HG03066 (cell line): ENCODE data around the gene ATP6V0E1.

Source experiments
- ATAC-seq: cut with Tn5 transposase; IDR thresholded peaks from one replicate; pipeline ENCODE4 v1.9.1; 2021; ENCODE audit warnings: low read depth; ENCODE audit not compliant: unreplicated experiment

Gene ATP6V0E1

DNA sequence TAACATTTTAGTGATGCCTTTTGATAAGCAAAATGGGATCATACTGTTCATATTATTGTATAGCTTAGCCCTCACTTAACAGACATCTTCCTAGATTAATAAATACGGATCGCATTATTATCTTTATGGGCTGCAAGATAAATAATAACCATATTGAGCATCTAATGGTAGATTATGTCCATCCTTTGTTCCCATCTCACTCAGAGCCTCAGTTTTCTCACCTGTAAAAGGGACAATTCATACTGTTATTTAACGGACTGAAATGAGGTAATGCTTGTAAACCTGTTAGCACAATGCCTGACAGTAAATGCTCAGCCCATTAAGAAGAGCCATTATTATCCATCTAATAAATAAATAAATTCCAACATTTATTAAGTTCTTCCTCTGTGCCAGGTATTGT, 27.3 kb upstream of the ATP6V0E1 start:
- no peak for ATAC-seq

DNA sequence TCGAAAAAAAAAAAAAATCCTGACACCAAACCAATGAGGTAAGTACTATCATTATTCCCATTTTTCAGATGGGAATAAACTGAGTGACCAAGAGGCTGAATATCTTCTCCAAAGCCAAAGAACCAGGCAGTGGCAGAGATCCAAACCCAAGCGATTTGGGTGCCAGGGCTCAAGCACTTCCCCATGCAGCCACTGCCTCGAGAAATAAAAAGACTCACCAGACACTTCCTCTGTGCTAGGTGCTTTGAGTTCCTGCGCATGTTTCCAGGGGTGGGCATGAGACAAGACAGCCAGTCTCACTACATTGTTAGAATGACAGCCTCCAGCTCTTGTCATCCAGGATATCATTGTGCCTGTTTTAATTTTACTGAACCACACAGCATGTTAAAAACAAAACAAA, 26.6 kb upstream of the ATP6V0E1 start:
- no peak for ATAC-seq

DNA sequence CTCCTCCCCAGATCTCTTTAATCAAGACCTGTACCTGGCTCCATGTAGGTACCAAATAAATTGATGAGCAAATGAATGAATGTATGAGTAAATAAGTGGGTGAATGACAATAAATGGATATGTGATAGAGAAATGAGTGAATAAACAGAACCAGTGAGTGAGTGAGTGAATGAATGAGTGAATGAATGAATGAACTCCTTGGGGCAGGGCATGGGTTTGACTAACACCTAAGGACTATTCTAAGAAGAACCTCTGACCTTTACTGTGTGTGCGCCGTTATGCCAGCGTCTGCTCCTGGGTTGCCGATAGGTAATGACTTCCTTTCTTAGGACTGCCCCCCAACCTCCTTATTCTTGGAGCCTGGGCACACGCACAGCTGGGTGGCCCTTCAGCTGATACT, 26.1 kb upstream of the ATP6V0E1 start:
- no peak for ATAC-seq

DNA sequence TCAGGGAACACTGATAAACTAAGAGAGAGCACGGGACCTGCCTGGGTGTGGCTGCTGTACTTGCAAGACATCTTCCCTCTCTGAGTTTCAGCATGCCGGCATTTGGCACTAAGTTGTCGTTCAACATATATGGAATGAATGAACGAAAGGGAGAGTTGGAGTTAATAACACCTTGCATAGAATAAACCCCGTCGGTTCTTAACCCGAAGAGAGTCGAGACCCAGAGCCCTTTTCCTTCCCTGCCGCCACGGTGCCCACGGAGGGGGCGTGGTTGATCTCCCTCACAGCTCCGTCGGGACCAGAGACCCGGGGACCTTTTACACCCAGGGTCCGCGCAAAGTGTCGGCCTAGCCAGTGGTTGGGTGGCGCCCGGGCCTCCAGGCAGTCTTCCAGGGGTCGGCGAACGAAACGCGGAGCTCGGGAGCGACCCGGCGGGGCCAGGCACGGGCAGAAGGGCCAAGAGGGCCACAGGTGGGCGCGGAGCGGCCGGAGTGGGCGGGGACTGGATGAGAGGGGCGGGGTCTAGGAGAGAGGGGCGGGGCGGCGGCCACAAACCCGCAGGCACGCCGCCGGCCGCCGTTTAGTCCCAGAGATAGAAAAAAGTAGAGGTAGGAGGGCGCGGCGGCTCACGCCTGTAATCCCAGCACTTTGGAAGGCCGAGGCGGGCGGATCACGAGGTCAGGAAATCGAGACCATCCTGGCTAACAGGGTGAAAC, 25.1 kb upstream of the ATP6V0E1 start:
- ATAC-seq = peak; percentile 67

DNA sequence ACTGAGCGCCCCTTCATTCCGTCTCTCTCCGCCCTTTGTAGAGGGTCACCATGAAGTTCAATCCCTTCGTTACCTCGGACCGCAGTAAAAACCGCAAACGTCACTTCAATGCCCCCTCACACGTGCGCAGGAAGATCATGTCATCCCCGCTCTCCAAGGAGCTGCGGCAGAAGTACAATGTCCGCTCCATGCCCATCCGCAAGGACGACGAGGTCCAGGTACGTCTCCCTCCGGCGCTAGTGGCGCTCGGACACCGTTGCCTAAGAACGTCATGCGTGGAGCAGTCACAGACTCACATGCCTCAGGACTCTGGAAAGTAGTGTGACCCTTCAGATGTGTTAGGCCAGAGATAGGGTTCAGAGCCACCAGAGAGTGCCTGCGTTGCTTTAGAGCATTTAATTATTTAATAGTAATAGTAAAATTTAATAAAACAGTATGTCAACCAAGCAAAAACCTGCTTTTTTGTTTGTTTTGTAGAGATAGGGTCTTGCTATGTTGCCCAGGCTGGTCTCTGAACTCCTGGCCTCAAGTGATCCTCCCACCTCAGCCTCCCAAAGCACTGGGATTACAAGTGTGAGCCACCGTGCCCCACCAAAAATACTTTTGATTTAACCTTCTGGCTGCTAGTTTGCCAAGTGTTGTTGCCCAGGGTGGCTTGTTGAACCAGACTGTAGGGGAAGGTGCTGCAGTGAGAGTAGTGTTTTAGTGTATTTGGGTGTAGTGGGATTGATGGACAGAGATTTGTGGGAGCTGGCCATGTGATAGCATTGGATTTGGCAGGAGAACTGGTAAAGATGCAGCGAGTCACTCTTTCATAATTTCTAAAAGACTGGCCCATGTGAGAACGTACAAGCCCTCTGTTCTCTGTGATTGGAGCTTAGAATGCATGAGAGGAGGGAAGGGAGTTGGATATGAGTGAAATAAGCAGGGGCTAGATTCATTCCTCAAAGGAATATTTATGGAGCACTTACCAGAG, 23.5 kb upstream of the ATP6V0E1 start:
- no peak for ATAC-seq

DNA sequence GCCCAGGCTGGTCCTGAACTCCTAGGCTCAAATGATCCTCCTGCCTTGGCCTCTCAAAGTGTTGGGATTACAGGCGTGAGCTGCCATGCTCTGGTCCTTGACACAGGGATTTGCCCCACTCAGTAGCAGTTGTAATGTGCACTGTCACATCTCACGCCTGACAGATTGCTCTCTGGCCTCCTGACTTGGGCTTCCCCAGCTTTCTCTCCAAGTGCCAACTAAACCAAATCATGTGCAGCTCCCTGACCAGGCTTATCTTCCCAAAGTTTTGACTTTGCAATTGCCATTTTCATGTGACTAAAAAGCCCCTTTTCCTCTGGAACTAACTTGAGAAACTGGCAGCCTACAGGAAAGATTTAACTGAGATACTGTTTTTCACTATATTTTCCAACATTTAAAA, 13.7 kb upstream of the ATP6V0E1 start:
- no peak for ATAC-seq

DNA sequence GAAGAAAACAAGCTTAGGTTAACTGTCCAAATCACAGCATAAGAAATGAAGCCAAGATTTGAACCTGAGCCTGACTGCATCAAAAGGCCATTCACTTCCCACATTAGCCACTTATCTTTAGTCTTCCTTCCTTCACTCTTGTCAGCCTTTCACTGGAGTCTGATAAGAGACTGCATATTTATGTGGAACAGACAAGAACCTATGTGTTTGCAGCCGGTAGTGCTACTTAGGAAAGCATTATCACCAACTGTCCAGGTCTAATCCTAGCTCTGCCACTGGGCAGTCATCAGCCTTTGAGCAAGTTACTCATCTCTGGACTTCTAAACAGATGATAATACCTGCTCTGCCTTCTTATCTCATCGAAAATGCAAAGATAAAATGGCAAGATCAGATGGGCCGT, 12.1 kb upstream of the ATP6V0E1 start:
- no peak for ATAC-seq

DNA sequence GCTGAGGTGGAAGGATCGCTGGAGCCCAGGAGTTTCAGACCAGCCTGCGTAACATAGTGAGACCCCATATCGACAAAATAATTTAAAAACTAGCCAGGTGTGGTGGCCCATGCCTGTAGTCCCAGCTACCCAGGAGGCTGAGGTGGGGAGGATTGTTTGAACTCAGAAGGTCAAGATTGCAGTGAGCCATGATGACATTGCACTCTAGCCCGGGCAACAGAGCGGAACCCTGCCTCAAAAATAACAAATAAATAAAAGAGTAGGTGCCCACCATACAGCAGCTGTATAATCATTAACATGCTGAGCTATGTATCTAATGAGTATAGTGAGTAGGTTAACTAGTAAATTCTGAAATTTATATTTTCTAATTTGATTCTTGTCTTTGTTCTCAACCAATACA, 11.0 kb upstream of the ATP6V0E1 start:
- ATAC-seq = no peak

DNA sequence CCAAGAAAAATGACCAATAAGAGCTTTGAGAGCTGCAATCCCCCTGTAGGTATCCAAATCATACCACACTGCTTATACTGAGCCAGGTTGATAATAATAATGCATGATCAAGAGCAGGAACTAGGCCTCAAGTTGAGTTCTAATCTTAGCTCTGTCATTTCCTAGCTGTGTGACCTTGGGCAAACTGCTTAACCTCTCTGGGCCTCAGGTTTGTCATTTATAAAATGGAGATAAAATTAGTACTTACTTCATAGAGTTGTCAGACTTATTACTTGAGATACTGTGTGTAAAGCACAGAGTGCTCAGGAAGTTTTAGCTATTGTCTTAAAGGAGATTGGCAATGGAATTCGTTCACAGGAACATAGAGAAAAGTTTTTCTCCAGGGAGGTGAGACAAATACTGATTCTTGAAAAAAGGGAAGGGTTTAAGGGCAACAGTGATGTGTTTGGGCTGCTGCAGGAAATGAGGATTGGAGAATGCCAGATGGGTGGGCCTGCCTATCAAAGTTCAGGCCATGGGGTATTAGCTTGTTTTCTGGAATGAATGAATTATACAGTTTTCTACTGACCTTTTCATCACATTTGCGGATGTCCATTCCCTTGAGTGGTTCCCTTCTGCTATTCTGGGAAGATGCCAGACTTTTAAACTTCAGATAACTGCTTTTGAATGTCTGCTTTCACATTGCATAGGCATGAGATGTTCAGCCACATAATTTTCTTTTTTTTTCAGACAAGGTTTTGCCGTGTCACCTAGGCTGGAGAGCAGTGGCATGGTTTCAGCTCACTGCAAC, 10.2 kb upstream of the ATP6V0E1 start:
- no peak for ATAC-seq

DNA sequence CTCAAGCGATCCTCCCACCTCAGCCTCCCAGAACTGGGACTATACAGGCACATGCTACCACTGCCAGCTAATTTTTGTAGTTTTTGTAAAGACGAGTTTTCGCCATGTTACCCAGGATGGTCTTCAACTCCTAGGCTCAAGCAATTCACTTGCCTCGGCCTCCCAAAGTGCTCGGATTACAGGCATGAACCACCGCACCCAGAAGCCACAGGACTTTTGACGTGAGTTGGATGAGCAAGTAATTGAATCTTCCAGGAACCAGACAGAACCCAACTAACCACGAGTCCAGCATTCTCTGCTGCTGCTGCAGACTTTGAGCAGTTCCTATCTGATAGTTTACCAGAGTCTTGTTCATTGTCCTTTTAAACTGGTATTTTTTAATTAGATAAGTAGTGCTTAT, 9.6 kb upstream of the ATP6V0E1 start:
- no peak for ATAC-seq

DNA sequence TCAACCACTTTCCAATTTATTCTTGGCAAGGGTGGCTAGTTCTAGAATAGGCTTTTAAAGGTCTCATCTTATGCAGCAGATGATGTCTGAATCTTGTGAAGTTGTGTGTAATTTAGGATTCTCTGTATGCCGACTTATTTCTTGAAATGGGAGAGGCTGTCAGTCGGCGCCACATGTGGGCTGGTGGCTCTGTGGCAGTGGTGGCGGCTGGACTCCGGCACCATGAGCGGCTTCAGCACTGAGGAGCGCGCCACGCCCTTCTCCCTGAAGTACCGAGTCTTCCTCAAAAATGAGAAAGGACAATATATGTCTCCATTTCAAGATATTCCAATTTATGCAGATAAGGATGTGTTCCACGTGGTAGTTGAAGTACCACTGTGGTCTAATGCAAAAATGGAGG, 8.3 kb upstream of the ATP6V0E1 start:
- ATAC-seq = no peak

DNA sequence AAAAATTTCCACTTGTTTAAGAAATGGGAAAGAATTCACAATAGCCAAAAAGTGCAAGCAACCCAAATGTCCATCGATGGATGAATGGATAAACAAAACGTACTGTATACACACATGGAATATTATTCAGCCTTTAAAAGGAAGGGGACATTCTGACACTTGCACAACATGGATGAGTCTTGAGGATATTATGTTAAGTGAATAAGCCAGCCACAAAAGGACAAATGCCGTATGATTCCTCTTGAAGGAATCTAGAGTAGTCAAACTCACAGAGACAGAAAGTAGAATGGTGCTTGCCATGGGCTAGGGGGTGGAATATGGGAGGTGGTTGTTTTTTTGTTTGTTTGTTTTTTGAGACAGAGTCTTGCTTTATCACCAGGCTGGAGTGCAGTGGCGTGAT, 3.8 kb upstream of the ATP6V0E1 start:
- ATAC-seq = no peak

DNA sequence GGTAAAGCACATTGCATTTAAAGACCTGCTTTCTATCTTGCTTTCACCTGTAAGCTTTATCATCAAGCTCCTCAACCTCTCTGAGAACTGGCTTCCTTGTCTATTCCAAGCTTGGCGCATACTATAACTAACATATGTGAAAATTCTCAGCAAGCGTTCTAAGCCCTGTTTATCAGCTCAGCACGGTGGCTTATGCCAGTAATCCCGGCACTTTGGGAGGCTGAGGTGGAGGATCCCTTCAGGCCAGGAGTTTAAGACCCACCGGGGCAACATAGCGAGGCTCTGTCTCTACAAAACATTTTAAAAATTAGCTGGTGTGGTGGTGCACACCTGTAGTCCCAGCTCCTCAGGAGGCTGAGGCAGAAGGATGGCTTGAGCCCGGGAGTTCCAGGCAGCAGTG, 1.6 kb upstream of the ATP6V0E1 start:
- ATAC-seq = no peak

DNA sequence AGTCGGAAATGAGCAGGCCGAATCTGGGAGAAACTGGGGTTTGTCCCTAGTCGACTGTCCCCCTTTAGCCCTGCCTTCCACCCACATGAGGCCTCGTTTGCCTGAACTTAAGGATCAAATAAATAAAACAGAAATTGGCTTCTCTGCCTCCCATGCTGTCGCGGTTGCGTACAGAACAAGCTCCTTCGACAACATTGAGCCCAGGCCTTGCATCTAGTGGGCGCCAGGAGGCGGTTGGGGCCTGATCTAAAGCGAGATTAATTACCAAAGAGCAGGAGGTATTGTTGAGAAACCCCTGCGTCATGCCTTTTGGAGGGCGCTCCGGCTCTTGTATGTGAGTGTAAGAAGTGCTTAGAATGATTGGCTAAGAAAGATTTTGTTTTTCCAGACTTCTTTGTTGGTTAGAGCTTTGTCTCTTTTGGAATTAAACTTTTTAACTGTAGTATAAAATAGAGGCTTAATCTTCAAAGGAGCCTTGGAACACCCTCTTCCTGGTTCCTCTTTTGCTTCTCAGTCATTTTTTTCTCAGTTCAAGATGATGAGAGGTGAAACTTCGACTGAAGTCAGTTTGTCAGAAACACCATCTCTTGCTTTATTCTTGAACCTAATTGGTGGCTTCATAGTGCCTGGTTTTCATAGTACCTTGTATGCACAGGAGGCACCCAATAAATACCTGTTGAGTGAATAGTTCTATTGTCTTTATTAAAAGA, 828 bp downstream of the ATP6V0E1 start:
- ATAC-seq = peak; percentile 67

DNA sequence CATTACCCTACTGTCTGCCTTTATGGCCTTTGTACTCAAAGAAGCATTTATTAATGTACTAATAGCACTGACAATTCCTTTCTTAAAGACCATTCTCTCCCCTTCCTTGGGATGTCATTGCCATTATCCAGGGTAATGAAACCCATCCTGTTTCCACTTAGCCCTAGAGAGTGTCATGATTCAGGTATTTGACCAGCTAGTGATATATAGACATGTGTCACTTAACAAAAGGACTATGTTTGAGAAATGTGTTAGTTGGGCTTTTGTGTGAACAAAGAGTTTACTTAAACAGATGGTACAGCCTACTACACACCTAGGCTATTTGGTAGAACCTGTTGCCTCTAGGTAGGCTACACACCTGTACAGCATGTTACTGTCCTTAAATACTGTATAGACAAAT, 2.0 kb downstream of the ATP6V0E1 start:
- ATAC-seq = no peak

DNA sequence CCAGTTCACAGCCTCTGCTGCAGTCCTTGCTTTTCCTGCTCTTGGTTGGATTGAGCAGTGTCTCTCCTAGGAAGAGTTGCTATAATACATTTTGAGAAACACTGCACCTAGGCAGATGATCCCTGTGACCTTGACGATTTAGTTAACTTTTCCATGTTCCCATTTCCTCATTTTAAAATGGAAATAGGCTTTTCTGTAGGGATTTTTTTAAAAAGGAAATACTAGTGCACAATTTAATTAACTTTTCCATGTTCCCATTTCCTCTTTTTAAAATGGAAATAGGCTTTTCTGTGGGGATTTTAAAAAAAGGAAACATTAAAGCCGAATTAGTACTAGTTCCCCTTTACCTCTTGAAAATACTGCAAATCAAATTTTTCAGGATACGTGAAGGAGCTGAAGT, 4.7 kb downstream of the ATP6V0E1 start:
- ATAC-seq = no peak

DNA sequence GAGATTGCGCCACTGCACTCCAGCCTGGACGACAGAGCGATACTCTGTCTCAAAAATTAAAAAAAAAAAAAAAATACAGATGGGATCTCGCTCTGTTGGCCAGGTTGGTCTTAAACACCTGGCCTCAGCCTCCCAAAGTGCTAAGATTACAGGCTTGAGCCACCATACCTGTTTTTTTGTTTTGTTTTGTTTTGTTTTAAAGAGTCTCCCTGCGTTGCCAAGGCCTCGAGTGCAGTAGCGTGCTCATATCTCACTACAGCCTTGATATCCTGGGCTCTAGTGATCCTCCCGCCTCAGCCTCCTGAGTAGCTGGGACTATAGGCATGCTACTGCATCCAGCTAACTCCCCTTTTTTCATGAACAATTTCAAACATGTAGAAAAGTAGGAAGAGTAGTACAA, 7.2 kb downstream of the ATP6V0E1 start:
- ATAC-seq = no peak

DNA sequence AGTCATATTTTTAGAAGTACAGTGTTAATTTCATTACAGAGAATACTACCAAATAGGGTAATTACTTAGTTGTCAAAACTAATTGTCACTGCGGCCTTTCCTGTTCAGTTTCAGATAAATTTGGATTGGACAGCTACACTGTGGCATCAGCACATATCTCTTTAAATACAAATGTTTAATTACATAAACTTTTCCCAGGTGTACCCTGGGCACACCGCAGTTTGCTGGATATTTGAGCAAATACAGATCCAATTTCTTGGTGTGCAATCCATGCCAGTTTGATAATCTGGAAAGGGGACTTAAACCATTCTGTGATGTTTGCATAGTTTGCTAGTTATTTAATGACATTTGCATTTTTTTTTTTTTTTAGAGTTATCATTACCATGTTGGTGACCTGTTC, 10.8 kb downstream of the ATP6V0E1 start:
- no peak for ATAC-seq

DNA sequence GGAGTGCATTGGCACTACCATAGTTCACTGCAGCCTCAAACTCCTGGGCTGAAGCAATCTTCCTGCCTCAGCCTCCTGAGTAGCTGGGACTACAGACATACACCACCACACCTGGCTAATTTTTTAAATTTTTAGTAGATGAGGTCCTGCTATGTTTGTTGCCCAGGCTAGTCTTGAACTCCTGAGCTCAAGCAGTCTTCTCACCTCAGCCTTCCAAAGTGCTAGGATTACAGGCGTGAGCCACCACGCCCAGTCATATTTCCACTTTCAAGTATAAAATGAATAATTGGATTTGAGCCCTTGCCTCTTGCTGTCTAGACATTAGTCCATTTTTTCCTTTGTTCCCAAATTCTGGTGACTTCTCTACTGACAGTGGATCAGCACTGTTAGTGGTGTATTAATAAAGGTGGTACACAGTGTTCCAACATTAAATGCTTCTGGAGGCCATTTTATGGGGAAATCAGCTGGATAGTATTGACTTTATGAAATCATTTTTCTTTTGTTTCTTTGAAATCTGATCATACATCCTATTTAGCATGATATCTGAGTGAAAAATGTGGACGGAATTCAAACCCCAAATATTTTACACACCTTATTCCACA, 15.9 kb downstream of the ATP6V0E1 start:
- ATAC-seq = no peak

DNA sequence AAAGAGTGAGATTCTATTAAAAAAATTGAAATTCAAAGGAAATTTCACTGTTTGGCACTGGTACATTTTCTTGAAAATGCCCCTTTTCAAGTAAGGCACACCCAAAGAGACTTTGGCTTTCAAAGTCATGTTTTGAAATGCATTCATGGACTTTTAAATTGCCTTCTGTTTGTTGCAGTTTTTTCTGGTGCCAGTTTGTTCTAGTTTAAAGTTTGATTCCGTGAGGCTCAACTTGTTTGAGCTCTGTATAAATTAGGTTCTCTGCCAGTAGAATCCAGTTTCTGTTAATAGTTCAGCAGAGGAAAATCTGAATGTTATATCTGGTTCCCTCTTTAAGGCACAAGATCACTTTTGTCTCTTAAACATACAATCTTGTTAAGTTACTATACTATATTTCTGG, 16.4 kb downstream of the ATP6V0E1 start:
- ATAC-seq = no peak
